Subcutaneous abdominal adipose tissue (tissue), 5 donors: ENCODE results near the gene HEG1.
A peak's percentile ranks its signal among the peaks of the same experiment; 100 is the strongest.

Experiments
- H3K27ac ChIP-seq: one replicate; pipeline ENCODE4 v1.7.0; 2013; ENCODE audit warnings: low read depth, mild to moderate bottlenecking, inconsistent platforms, low read length, moderate library complexity
- H3K27me3 ChIP-seq, 5 donors: one replicate each; pipeline ENCODE4 v1.7.0; 2013; ENCODE audit warnings: low read length in 5 of 5, inconsistent platforms in 1 of 5; ENCODE audit not compliant: control insufficient read depth in 5 of 5, insufficient read depth in 4 of 5
- H3K36me3 ChIP-seq, 5 donors: one replicate each; pipeline ENCODE4 v1.7.0; 2013; ENCODE audit warnings: low read length in 5 of 5; ENCODE audit not compliant: control insufficient read depth in 5 of 5, insufficient read depth in 5 of 5
- H3K4me1 ChIP-seq, 5 donors: one replicate each; pipeline ENCODE4 v1.7.0; 2013; ENCODE audit warnings: low read length in 5 of 5, mild to moderate bottlenecking in 3 of 5, moderate library complexity in 1 of 5; ENCODE audit not compliant: control insufficient read depth in 5 of 5, insufficient read depth in 5 of 5
- H3K4me3 ChIP-seq, 5 donors: one replicate each; pipeline ENCODE4 v1.7.0; 2013; ENCODE audit warnings: low read length in 5 of 5, low read depth in 1 of 5
- H3K9ac ChIP-seq, 5 donors: one replicate each; pipeline ENCODE4 v1.7.0; 2013; ENCODE audit warnings: low read length in 5 of 5, mild to moderate bottlenecking in 4 of 5, moderate library complexity in 3 of 5
- H3K9me3 ChIP-seq, 5 donors: one replicate each; pipeline ENCODE4 v1.7.0; 2013; ENCODE audit warnings: low read length in 5 of 5; ENCODE audit not compliant: control insufficient read depth in 5 of 5
- donor health status: healthy.
- donor health status: healthy.
- donor health status: healthy.
- donor health status: healthy.
- donor health status: healthy.

The HEG1 gene, protein sequence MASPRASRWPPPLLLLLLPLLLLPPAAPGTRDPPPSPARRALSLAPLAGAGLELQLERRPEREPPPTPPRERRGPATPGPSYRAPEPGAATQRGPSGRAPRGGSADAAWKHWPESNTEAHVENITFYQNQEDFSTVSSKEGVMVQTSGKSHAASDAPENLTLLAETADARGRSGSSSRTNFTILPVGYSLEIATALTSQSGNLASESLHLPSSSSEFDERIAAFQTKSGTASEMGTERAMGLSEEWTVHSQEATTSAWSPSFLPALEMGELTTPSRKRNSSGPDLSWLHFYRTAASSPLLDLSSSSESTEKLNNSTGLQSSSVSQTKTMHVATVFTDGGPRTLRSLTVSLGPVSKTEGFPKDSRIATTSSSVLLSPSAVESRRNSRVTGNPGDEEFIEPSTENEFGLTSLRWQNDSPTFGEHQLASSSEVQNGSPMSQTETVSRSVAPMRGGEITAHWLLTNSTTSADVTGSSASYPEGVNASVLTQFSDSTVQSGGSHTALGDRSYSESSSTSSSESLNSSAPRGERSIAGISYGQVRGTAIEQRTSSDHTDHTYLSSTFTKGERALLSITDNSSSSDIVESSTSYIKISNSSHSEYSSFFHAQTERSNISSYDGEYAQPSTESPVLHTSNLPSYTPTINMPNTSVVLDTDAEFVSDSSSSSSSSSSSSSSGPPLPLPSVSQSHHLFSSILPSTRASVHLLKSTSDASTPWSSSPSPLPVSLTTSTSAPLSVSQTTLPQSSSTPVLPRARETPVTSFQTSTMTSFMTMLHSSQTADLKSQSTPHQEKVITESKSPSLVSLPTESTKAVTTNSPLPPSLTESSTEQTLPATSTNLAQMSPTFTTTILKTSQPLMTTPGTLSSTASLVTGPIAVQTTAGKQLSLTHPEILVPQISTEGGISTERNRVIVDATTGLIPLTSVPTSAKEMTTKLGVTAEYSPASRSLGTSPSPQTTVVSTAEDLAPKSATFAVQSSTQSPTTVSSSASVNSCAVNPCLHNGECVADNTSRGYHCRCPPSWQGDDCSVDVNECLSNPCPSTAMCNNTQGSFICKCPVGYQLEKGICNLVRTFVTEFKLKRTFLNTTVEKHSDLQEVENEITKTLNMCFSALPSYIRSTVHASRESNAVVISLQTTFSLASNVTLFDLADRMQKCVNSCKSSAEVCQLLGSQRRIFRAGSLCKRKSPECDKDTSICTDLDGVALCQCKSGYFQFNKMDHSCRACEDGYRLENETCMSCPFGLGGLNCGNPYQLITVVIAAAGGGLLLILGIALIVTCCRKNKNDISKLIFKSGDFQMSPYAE (N-terminal part only)

DNA sequence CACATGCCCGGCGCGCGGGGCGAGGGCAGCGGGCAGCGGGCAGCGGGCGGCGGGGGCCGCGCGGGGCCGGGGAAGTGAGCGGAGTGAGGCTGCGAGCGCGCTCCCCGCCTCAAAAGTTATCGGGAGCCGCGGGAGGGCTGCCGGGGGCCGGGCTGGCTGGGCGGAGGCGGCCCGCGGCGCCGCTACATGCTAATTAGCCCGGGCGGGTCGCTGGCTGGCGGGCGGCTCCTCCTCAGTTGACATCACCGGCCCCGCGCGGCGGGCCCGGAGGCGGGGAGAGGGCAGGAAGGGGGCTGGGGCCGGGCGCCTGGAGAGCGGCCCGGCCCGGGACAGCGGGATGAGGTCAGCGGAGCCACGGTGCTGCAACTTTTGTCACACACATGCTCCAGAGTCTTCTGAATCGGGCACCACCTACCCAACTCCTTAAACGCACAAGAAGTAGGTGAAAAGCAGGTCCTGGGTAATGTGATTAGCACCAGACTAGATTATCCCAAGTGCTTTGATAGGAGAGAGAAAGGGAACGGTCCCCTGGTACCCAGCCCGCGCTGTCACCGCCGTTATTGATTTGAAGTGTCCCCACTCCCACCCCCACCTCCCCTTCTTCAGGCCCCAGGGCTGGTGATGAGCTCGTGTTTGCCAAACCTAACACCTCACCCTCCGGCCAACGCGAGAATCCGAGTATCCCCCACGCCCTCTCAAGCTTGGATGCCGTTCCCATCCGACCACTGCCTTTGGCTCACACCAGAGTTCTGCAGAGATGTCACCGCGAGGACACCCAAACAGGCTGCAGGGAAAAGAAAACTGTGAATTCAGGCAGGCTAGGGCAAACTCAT lies at the start of gene HEG1:
Gene HEG1, minus strand, starts transcription at position 85 of the 833 bp plus-strand sequence. CDS start 107 bp downstream, outside the sequence.
- no peaks in the 10 kb centered on the region for H3K27me3 ChIP-seq
- peak within 1 kb of the TSS; percentile 74 for H3K27ac ChIP-seq
- peak within 1 kb of the TSS; percentile 32 to 75 (median 68) for H3K9ac ChIP-seq
- peak within 1 kb of the TSS; percentile 59 to 87 (median 79) for H3K4me3 ChIP-seq
- H3K9me3 ChIP-seq, result no peaks in the 10 kb centered on the region
- H3K4me1 ChIP-seq, result peaks cover 10 to 68% (median 61%) of the 10 kb centered on the region in 5 donors
- H3K36me3 ChIP-seq, result no peaks in the 10 kb centered on the region

DNA sequence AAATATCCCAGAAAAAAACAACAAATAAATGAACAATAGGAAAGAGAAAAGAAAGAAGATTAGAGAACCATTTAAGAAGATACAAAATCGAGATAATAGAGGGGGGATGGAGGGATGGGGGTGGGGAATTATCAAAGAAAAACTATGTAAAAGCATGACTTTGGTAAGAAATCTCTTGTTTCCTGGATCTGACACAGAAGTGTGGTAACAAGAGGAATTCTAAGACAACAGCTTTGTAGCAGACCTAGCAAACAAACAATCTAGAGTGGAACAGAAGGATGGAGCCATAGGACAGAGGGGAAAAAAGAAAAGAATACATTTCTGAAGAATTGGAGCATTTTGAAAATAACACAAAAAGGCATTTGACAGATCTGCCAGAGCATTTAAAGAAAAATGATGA lies 49.3 kb upstream of the HEG1 start:
- Histone ChIP-seq H3K36me3 (no peaks in the 10 kb centered on the region), H3K27me3 (no peaks in the 10 kb centered on the region), H3K9me3 (no peaks in the 10 kb centered on the region), H3K4me3 (no peak overlapping the region), H3K4me1 (no peaks in the 10 kb centered on the region), H3K27ac (no peak overlapping the region), H3K9ac (no peak overlapping the region)

DNA sequence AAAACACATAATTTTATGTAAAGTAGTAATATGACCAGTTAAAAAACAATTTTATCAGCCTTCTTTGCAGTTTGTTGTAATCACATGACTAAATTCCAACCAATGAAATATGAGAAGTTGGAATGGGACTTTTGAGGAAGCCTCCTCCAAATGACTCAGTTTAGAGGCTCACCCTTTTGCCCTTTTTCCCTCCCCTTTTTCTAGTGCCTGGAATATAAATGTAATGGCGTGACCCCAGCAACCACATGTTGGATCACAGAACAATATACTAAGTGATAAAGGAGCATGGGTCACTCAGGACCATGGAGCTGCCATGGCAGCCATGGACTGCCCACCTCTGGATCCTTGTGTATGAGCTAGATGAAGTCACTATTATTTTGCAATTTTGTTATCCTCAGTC lies 48.8 kb upstream of the HEG1 start:
- no peak overlapping the region for H3K4me3 ChIP-seq
- no peaks in the 10 kb centered on the region for H3K9me3 ChIP-seq
- H3K27ac ChIP-seq, result no peak overlapping the region
- no peaks in the 10 kb centered on the region for H3K4me1 ChIP-seq
- no peaks in the 10 kb centered on the region for H3K36me3 ChIP-seq
- no peak overlapping the region for H3K9ac ChIP-seq
- no peaks in the 10 kb centered on the region for H3K27me3 ChIP-seq

DNA sequence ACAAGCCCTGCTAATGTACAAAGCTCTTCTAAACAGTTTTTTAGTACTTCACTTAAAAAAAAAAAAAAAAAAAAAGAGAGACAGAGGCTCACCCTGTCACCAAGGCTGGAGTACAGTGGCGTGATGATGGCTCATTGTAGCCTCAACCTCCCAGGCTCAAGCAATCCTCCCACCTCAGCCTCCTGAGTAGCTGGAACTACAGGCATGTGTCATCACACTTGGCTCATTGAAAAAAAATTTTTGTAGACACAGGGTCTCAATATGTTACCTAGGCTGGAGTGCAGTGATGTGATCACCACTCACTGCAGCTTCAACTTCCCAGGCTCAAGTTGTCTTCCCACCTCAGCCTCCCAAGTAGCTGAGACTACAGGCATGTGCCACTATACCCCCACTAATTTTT lies 47.6 kb upstream of the HEG1 start:
- H3K9ac ChIP-seq, result no peak overlapping the region
- H3K4me3 ChIP-seq, result no peak overlapping the region
- H3K9me3 ChIP-seq, result no peaks in the 10 kb centered on the region
- no peaks in the 10 kb centered on the region for H3K36me3 ChIP-seq
- no peak overlapping the region for H3K27ac ChIP-seq
- H3K4me1 ChIP-seq, result no peaks in the 10 kb centered on the region
- H3K27me3 ChIP-seq, result no peaks in the 10 kb centered on the region

DNA sequence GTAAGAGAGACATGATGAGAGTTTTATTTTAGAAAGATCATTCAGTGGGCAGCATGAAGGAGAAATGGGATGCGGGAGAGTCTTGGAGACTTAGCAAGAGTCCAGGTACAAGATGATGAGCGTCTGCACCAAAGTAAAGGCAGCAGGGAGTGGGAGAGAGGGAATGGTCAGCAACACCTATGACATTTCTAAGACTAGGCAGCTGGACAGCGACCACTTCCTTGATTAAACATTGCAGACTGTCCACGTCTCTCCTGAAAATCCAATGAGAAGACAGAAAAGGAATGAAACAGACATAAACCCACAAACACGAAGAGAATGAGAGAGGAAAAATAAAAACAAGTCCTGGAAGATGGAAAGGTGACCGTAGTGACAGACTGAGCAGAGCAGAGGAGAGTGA lies 46.7 kb upstream of the HEG1 start:
- H3K27me3 ChIP-seq, result no peaks in the 10 kb centered on the region
- H3K9ac ChIP-seq, result no peak overlapping the region
- H3K36me3 ChIP-seq, result no peaks in the 10 kb centered on the region
- H3K9me3 ChIP-seq, result no peaks in the 10 kb centered on the region
- no peaks in the 10 kb centered on the region for H3K4me1 ChIP-seq
- no peak overlapping the region for H3K4me3 ChIP-seq
- no peak overlapping the region for H3K27ac ChIP-seq

DNA sequence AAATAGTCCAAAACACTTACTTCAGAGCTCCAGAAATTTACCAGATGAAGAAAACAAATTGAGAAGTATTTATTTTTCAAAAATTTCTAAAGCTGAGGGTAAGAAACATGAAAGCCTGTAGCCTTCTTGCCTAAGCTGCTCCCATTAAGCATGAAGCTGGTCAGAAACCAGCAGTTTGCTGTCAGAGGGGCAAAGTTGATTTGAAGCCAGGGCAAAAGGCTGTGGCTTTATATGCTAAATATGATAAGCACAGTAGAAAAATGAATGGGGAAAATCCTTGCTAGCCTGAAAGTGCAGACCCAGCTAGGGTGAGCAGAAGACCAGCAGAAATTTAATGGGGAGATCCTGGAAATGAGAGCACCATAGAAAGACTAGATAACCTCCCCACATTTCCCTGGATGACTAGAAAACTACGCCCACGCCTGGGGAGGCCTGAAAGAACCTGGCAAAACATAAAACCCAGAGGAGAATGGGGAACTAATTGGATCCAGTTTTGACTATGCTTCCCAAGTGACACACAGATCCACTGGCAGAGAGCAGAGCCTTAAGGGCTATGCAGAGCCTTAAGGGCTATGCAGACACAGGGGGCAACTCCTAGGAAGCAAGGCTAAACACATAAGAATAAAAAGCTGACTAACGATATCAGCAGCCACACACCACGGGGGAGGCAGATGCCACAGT lies 43.0 kb upstream of the HEG1 start:
- Histone ChIP-seq H3K27me3 (no peaks in the 10 kb centered on the region), H3K9me3 (peaks cover 0 to 5% (median 0%) of the 10 kb centered on the region in 5 donors), H3K4me3 (no peak overlapping the region), H3K36me3 (no peaks in the 10 kb centered on the region), H3K9ac (no peak overlapping the region), H3K4me1 (no peaks in the 10 kb centered on the region), H3K27ac (no peak overlapping the region)

DNA sequence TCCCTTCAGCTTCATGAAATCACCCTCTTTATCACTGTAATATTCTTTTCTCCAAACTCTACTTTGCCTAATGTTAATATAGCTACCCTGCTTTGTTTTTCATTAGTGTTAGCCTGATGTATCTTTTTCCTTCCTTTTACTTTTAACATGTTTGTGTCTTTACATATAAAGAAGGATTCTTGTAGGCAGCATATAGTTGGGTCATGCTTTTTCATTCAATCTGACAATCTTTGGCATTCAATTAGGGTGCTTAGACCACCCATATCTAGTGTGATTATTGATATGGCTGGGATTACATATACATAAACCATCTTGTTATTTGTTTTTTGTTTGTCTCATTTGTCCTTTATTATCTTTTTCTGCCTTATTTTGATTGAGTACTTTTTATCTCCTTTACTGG lies 34.9 kb upstream of the HEG1 start:
- H3K27me3 ChIP-seq, result no peaks in the 10 kb centered on the region
- no peak overlapping the region for H3K4me3 ChIP-seq
- no peak overlapping the region for H3K9ac ChIP-seq
- H3K27ac ChIP-seq, result no peak overlapping the region
- H3K36me3 ChIP-seq, result no peaks in the 10 kb centered on the region
- H3K4me1 ChIP-seq, result peaks cover 0 to 3% (median 0%) of the 10 kb centered on the region in 5 donors
- H3K9me3 ChIP-seq, result peaks cover 0 to 10% (median 0%) of the 10 kb centered on the region in 5 donors

DNA sequence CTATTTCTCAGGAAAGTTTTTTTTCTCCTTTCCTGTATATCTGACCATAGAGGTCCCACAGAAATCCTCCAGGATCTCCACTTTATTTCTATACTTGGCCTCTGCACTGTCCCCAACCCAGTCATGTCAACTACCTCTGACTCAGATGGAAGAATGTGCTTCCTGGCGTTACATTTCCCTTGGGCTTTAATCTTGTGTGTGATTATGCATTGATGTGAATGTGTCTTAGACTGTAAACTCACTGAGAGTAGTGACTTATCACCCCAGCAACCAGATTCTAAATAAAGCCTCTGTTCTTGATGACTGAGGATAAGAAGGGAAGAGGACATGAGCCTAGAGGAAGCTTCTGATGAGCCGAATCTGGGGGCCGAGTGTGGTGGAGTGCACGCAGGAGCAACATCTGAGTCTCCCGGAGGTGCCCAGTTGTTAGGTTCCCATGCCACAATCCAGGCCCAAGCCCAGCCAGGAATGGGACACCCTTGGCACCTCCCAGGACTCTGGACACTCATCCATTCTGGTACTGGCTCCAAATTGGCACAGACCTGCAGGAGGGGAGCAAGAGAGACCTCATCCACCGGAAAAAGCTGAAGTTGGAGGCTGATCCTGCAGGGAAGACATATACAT lies 32.1 kb upstream of the HEG1 start:
- H3K9me3 ChIP-seq, result peaks cover 0 to 7% (median 0%) of the 10 kb centered on the region in 5 donors
- H3K36me3 ChIP-seq, result no peaks in the 10 kb centered on the region
- peaks cover 0 to 3% (median 0%) of the 10 kb centered on the region in 5 donors for H3K4me1 ChIP-seq
- H3K4me3 ChIP-seq, result no peak overlapping the region
- no peaks in the 10 kb centered on the region for H3K27me3 ChIP-seq
- no peak overlapping the region for H3K9ac ChIP-seq
- H3K27ac ChIP-seq, result no peak overlapping the region
